D721Med (cell line): Measurements from ENCODE around the gene HAPLN2.

Experiments used
- DNase-seq: peaks from one replicate; pipeline ENCODE4 v3.0.0; 2011; ENCODE audit warnings: low spot score; ENCODE audit not compliant: insufficient read length
- FAIRE-seq: peaks from 2 replicates; lab custom pipeline; 2011; peaks lifted over from hg19 to GRCh38; lab: Jason Lieb, UNC
- CTCF ChIP-seq: IDR thresholded peaks from 2 replicates; pipeline ENCODE4 v1.5.1; 2012; ENCODE audit warnings: mild to moderate bottlenecking, control low read depth; ENCODE audit not compliant: insufficient read depth; ENCODE audit errors: missing control alignments

The HAPLN2 gene

GRCh38 chr1:156646738-156647211 lies 27.6 kb downstream of the HAPLN2 start:
- FAIRE-seq = no peak
- TF ChIP-seq CTCF = no peak

GRCh38 chr1:156647351-156647750 lies 28.1 kb downstream of the HAPLN2 start:
- FAIRE-seq (no peak), DNase-seq (no peak)
- TF ChIP-seq CTCF = no peak

More at GRCh38 chr1:156646738-156647211, 27.6 kb downstream of the HAPLN2 start:
- no peak for DNase-seq

GRCh38 chr1:156648496-156648895 lies 29.3 kb downstream of the HAPLN2 start:
- no peak for DNase-seq
- no peak for FAIRE-seq
- no peak for TF ChIP-seq CTCF

GRCh38 chr1:156648951-156649350 lies 29.7 kb downstream of the HAPLN2 start:
- FAIRE-seq (no peak), DNase-seq (no peak)
- TF ChIP-seq CTCF = no peak

GRCh38 chr1:156652131-156652991 lies 33.1 kb downstream of the HAPLN2 start:
- no peak for FAIRE-seq
- DNase-seq = no peak
- no peak for TF ChIP-seq CTCF

- DNase-seq (no peak), FAIRE-seq (no peak)
- TF ChIP-seq CTCF = no peak
These were observed 33.8 kb downstream of the HAPLN2 start for GRCh38 chr1:156652992-156653355.

GRCh38 chr1:156654700-156655099 lies 35.5 kb downstream of the HAPLN2 start:
- no peak for TF ChIP-seq CTCF
- DNase-seq = no peak

More at GRCh38 chr1:156654700-156655099, 35.5 kb downstream of the HAPLN2 start:
- FAIRE-seq = no peak
